Hematopoietic multipotent progenitor cell treated with erythropoietin and hydrocortisone succinate and interleukin-3 and kit ligand, for 15 days (in vitro differentiated cells): ENCODE results near the gene WIPF3.

ENCODE experiments used
- DNase-seq: peaks from one replicate; pipeline ENCODE4 v3.0.0-alpha.2; 2015; ENCODE audit warnings: low spot score

The WIPF3 gene

DNA sequence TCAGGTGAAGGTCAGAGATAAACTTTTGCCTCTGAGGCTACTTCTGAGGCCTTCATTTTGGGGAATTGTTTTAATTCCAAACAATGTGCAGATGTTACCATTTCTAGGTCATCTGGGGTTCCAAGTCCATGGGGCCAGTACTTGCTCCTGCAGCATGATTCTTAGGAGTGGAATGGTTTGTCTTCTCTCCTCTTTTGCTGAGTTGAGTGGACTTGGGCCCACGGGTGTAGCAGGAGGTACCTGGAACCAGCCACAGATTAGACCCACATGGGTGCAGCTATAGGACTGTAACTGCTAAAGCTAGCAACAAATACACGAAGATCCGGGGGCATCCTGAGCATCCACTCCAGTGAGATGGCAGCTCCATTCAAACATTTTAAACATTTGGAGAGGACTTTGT, 41.6 kb downstream of the WIPF3 start:
- no peak for DNase-seq

DNA sequence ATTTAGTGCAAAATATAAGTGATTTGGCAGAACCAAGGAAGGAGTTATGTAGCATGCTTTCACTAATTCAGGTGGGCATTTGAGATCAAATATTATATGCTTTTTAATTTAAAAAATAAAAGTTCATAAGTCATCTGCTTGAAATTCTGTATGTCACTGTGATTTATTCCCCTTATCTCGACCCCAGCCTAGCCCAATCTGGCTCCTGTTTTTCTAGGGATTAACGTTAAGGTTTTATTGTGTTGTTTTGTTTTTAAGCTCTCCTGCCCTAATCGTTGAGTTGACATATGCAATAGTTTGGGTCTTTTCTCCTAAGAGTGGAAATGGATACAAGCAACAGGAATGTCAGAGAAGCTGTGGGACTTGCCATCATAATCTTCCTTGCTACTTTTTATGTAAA, 42.6 kb downstream of the WIPF3 start:
- no peak for DNase-seq

DNA sequence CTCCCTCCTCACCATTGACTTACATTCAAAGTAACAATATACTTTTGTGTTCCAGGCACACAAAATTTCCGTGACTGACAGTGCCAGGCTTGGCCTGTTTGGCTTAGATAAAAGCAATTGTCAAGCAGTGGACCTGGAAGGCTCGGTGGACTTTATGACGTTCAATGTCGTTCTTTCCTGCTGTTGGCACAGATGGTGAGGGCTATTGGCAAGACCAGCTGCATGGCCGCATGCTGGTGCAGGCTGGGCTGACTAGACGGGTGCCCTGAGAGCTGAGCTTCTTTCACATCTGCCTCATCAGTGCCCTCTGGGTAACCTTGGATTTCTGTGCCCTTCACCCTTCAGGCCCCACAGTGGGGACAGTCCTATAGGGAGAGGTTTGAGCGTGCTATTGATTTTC, 45.2 kb downstream of the WIPF3 start:
- no peak for DNase-seq

DNA sequence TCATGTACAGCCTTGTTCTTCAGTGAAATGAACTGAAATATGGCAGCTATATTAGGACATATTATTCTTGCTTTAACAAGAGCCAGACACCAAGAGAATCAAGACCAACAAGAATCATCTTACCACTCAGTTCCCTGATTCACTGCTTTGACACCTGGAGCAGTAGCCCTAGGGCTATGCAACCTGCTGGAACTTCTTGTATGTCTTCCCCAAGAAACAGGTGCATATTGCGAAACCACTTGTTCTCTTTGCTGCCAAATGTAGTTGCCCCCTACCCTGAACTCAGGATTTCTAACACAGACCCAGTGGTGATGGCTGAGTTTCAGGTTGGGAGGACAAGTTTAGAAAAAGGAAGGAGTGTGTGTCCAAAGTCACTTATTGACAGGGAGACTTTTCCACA, 46.1 kb downstream of the WIPF3 start:
- no peak for DNase-seq

DNA sequence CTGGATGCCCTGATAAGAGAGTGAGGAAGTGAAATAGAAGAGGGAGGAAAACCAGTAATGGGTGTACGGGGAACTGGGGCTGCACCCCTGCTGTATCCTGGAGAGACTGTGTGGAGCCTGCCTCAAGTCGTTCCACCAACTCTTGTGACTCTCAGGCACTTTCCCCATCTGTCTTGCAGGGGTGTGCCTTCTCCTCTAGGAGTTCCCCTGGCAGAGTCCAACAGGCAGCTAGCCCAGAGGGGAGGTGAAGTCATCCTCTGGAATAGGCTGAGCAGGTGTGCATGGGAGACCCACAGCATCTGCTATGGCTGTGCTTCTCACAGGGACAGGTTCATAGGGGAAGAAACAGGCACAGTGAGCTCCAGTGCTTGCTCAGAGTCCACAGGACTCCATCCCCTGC, 46.8 kb downstream of the WIPF3 start:
- no peak for DNase-seq

DNA sequence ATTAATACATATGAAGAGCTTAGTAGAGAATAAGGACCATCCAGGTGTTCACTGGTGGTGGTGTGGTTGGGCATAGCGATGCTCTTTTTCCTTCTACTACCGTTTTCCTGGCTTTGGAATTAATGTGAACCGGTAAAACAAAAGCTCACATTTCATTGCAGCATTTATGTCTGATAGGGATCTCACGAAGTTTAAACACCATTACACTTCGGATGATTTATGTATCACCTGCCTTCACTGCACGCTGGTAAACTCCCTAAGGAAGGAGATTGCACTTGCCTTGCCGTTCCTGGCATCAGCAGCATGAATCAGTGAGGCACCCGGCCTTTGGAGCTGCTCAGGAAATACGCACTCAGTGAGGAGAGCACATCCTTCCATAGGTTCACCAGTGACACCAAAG, 47.5 kb downstream of the WIPF3 start:
- no peak for DNase-seq

DNA sequence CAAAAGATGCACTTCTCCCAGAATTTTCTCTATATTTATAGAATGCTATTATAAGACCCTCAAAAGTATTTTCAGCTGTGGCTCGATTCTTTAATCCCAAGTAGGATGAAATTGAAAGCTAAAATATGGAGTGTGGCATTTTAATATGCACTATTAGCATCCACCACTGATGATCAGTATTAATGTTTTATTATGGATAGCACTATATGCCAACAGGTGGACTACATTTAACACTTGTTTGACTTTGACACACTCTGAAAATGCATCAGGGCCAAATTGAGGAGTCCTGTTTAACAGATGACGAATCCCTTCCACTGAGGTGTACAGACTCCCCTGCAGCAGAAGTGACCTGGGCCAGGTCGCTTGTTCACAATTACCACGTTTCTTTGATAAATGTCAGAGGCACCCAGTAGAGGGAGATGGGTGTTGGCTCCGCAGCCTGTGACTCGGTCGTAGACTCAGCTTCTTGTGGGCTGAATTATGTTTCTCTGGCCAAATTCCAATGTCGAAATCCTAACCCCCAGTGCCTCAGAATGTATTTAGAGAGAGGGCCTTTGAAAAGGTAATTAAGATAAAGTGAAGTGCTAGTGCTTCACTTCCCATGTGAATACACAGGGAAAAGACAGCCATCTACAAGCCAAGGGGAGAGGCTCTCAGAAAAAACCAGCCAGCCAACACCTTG, 48.1 kb downstream of the WIPF3 start:
- no peak for DNase-seq

DNA sequence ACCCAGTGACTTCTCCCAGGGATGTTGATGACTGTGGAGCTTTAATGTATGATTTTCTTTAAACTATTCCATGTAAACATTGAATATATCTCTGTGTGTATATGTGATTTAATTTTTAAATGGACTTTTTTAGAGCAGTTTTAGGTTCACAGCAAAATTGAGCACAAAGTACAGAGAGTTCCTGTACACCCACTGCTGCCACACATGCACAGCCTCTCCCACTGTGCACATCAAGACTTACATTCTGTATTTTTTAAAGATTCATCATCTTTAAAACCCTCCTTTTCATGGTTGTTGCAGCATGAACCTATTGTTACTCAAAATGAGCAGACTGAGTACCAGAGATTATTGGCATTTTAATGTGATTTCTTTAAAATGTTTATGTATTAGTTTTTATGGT, 51.3 kb downstream of the WIPF3 start:
- no peak for DNase-seq

DNA sequence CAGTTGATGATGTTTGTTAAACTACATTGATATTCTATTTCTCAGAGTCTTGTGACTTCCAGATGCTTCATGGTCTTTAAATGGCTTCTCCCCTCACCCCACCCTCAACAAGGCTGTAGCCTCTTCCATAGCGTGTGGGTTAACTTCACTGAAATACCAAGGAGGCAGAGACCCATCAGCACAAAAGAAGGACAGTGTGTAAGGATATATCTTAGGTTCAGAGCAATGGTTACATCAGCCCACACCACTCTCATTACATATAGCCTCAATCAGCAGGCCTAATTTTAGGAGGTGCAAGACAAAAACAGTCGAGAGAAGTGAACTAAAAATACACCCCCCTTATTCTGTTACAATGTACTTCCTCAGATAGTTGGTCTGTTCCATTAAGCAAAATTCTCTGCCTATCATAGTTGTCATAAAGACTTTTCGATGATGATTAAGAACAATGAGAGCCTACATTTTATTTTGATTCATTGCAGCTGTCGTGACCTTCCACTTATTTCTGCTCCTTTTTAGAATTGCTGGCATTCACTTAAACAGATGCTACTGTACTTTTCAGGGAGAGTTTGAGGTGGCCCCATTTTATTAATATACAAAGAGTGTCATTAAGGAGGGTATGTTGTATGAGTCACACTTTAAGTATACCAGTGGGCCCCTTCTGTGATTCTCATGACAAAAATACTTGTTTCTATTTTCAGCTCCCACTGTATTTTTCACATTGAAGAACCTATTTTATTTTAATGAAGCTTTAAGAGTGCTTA, 52.1 kb downstream of the WIPF3 start:
- no peak for DNase-seq

DNA sequence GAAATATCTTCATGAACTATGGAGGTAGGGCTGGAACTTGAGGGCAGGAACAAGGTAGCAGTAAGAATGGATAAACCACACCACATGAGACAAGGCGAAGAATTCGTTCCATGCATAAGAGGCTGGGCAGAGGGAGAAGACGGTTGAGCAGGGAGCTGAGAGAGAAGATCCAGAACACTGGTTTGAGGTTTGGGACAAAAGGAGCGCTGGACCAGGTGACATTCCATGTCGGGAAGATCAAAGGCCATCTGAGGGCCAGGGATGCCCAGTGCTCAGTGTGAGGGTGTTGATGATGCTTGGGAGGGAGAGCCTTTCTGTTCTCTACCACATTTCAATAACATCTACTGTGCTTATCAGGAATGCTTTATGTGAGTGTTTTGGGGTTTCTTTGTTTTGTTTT, 52.8 kb downstream of the WIPF3 start:
- DNase-seq = no peak

DNA sequence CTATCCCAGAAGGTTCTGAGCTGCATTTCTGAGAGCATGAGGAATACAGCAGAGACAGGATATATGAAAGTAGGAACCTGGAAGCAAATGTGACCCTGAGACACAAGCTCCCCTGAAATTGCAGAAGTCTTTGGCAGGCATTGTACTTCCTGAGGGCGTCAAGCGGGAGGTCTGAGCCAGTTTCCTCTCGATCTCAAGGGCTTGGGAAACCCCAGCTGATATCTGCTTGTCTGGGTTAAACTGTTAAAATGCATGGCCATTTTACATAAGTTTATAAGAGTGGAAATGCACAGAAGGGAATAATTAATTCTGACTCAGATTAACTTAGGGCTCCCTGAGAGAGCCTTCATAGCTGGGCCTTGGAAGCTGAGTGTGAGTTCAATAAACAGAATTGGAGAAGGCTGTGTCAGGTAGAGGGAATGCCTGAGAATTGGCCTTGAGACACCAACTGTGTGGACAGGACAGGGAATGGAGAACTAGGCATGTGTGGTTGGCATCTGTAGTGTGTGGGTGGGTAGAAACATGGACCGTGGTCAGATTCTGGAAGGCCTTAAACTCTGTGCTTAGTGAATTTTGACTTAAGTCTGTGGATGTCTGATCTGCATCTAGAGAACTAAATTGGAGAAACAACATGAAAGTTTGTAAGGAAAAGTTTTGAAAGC, 53.3 kb downstream of the WIPF3 start:
- DNase-seq = no peak

DNA sequence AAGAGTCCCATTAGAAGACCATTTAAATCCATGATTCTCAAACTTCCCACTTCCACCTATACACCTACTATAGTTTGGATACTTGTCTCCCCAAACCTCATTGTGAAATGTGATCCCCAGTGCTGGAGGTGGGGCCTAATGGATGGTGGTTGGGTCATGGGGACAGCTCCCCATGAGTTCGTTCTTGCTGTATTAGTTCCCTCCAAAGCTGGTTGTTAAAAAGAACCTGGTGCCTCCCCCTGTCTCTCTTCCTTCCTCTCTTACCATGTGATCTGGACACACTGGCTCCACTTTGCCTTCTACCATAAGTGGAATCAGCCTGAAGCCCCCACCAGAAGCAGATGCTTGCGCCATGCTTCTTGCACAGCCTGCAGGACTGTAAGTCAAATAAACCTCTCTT, 53.9 kb downstream of the WIPF3 start:
- no peak for DNase-seq

DNA sequence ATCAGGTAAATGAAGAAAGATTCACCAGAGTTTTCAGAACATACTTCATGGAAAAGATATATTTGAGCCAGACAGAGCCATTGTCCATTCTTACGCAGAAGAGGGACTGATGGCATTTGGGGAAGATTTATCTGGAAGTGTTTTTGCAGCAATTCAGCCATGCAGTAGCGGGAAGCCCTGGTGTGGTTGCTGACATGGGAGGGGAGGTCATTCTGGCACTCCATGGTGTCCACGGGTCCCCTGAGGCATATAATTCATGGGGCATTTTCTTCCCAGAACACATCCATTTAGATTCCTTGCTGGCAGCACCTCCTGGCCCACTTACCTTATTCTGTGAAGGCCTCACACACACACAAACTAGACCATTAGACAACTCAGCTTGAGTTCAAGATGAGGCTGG, 55.6 kb downstream of the WIPF3 start:
- DNase-seq = no peak

DNA sequence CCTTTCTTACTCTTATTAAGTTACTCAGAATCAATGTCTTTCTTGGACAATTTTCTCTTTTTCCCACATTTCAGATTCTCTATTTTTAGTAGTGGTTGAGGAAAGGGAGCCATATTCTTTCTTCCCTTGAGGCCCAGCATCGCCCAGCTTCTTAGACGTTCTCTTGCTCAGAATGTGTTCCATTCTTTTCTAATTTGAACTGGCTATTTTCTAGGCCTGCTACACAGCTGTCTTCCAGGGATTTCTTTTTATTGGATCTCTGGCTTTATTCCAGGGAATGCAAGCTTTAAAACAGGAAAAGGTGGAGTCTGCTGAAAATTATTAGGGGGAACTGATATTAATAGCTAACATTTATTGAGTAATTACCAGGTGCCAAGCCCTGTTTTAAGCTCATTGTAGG, 58.3 kb downstream of the WIPF3 start:
- no peak for DNase-seq

DNA sequence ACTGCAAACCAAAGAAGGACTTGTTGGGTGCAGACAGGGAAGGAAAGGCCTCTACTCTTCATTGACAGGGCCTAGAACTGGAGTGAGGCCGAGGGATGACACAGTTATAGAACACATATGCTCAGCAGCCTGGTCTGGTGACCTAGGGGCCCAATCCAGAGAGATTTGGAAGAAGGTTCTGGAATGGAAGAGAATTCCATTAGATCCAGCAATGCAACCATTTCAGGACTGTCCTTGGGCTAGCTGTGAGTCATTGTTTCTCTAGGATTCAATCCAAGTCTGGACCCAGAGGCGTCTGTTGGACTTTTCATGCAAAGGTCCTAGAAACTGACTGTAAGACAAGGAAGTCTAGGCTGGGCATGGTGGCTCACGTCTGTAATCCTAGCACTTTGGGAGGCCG, 59.2 kb downstream of the WIPF3 start:
- DNase-seq = no peak

DNA sequence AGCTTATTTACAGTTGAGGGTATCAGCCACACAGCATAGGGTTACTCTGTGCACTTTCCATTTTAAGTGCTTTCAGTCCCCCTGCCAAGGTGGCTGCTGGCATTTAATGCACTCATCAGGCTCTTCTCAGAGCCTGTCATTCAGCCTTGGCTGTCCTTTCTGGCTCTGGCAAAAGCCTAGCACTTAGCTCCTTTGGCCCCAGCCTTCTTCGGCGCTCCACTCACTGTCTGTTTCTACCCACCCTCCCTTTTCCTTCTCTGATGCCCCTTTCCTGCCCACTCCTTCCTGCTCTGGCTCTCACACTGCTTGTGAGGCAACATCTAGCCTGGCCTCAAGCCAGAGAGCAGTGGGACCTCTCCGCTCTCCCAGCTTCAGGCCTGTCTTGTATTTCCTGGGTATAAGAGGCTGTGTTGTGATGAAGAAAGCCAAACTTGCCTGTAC, 60.2 kb downstream of the WIPF3 start:
- DNase-seq = no peak

DNA sequence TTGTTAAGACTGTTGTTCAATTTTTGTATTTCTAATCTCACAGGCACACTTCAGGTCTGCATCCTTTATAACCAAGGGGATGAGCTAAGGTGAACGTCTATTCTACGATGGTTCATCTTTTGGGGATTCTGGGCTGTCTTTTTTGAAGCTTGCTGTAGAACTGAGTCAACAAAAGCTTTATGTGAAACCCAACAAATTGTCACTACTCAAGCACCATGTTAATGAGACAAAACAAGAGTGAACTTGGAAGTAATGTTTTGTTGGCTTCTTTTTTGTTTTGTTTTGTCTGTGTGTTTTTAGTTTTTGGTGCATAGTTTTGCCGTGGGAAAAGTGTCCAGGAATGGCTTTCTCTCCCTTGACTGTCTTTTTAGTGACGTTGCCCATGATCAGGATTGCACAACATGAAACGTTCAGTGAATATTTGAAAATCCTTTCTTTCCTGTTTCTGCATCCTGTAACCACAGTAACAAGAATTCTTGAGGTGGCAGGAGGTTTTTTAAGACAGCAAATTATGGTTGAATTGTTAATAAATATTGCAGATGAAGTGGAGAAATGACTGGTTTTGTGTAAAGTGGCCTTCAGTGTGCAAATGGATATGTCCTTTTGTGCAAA, 65.6 kb downstream of the WIPF3 start:
- DNase-seq = no peak

DNA sequence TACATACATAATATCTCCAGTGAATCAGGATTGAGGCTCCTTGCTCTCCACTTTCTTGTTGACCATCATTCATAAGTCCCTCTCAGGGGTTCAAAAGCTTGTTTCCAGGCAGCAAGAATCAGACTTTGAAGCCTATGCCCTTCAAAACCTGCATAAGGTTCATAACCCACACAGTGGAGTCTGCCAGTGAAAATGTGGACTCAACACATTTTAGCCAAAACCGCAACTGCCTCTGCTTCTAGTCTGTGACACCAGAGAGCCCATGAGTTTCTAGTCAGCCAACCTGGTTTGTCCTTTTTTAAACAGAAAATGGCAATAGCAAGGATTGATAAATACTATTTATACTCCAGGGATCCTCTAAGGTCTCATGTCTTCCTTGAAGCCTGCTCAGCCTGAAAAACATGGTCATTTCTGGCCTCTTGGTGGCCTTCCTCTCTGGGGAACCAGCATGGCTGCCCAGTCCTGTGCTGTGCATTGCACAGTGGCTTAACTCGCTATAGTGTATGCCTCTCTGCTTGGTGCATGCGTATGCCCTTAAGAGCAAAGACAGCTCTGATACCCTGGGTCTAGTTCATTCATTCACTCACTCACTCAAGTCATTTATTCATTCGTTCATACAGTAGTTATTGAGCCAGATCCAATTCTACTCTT, 67.5 kb downstream of the WIPF3 start:
- no peak for DNase-seq

DNA sequence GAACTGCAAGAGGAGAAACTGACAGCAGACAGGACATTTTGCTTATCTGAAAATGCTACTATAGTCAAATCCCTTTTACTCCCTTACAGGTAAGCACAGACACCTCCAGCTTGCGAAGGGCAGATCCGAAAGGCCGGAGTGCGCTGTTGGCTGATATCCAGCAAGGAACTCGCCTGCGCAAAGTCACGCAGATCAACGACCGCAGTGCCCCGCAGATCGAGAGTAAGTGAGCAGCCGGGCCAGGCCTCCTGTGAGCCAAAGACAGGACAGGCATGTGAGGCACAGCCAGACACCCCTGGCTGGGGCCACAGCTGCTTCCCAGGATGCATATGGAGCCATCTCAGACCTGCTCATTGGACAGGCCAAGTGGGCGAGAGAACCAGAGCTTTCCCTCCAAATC, 69.4 kb downstream of the WIPF3 start:
- DNase-seq = no peak

DNA sequence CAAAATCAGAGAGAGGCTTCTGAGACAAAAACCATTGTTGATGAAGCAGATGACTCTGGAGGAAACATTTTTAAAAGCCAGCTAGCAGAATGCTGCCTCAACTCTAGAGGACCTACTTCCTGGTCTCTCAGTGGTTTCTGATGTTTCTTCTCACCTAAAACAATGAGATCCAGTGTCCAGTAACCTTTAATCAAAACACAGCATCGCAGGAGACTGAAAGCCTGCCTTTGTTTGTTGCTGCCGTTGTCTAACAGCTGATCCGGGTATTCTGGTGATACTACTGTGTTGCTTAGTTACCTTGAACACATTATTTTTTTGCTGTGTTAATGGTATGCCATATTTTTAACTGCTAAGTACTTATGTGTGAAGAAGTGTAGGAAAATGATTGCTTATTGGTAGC, 70.9 kb downstream of the WIPF3 start:
- no peak for DNase-seq

DNA sequence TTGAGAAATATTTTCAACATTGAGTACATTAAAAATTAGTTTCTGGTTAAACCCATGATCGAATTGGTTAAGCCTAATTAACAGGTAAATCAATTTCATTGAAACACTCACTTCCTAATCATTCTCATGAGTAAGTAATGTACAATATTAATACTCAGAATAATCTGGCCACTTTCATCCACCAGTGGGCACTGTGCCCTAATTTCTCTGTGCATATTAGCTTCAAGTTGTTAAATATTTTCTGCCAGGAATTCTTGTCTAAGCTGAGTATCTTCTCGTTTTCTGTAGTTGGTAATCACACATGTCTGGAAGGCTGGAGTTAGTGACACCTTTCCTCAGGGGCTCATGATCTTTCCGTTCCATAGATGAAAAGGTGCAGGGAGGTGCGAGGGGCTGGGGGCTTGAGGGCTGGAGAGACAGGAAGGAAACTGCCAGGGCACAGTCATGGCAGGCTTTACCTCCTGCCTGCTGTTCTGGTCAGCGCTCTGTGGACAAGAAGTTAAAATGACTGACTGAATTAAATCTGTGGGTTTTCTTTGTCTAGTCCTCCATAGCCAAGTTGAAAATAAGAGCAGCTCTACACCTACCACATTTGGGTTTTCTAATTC, 71.9 kb downstream of the WIPF3 start:
- peak; percentile 35 for DNase-seq

DNA sequence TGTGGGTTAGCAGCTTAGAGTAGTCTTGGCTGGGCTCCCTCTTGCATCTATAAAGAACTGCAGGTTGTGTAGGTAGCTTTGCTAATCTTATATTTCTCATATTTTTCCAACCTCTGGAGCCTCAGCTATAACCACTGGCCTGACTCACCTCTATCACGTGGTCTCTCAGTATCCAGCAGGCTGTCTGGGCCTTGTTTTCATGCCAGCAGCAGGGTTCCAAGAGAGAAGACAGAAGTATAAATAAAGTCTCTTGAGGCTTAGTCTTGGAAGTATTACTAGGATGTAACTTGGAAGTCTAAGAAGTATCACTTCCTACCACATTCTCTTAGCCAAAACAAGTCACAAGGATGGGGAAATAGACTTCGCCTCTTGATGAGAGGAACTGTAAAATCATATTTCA, 73.3 kb downstream of the WIPF3 start:
- no peak for DNase-seq
